Panc1 (cell line): ENCODE data around the gene LRRC39.

Source experiments
- POLR2AphosphoS5 ChIP-seq: IDR thresholded peaks from 2 replicates; pipeline ENCODE4 v1.6.1; 2012; ENCODE audit warnings: mild to moderate bottlenecking, low read depth, low read length, moderate library complexity
- TF ChIP-seq, protein P1 (sequence below): fragments of 450-650 bp; IDR thresholded peaks from 2 replicates; pipeline ENCODE4 v1.5.1; 2017; ENCODE audit warnings: mild to moderate bottlenecking
- TF ChIP-seq, protein P2 (sequence below), 2 experiments: IDR thresholded peaks; 2 replicates each; pipeline ENCODE4 v1.6.1; 2011 to 2012; ENCODE audit warnings: low read depth in 2 of 2, control low read depth in 1 of 2, low read length in 1 of 2, mild to moderate bottlenecking in 1 of 2, moderate library complexity in 1 of 2; ENCODE audit not compliant: insufficient read depth in 1 of 2

DNA sequence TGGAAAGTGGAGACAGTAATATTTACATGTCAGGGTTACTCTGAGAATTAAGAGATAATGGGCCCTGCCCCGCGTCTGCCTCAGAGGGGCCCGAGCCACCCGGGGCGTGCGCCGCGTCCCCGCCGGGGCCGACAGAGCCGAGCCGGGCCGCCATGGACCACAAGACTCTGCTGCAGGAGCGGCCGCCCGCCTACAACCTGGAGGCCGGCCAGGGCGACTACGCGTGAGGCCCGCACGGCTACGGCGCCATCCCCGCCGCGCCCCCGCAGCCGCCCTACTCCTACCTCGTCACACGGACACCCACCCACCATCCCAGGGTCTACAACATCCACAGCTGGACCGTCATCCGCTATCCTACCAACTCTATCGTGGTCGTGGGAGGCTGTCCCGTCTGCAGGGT is 35.1 kb upstream of the LRRC39 start:
- TF ChIP-seq, protein P1, sequence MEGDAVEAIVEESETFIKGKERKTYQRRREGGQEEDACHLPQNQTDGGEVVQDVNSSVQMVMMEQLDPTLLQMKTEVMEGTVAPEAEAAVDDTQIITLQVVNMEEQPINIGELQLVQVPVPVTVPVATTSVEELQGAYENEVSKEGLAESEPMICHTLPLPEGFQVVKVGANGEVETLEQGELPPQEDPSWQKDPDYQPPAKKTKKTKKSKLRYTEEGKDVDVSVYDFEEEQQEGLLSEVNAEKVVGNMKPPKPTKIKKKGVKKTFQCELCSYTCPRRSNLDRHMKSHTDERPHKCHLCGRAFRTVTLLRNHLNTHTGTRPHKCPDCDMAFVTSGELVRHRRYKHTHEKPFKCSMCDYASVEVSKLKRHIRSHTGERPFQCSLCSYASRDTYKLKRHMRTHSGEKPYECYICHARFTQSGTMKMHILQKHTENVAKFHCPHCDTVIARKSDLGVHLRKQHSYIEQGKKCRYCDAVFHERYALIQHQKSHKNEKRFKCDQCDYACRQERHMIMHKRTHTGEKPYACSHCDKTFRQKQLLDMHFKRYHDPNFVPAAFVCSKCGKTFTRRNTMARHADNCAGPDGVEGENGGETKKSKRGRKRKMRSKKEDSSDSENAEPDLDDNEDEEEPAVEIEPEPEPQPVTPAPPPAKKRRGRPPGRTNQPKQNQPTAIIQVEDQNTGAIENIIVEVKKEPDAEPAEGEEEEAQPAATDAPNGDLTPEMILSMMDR = no peak
- TF ChIP-seq POLR2AphosphoS5 = no peak
- TF ChIP-seq, protein P2, sequence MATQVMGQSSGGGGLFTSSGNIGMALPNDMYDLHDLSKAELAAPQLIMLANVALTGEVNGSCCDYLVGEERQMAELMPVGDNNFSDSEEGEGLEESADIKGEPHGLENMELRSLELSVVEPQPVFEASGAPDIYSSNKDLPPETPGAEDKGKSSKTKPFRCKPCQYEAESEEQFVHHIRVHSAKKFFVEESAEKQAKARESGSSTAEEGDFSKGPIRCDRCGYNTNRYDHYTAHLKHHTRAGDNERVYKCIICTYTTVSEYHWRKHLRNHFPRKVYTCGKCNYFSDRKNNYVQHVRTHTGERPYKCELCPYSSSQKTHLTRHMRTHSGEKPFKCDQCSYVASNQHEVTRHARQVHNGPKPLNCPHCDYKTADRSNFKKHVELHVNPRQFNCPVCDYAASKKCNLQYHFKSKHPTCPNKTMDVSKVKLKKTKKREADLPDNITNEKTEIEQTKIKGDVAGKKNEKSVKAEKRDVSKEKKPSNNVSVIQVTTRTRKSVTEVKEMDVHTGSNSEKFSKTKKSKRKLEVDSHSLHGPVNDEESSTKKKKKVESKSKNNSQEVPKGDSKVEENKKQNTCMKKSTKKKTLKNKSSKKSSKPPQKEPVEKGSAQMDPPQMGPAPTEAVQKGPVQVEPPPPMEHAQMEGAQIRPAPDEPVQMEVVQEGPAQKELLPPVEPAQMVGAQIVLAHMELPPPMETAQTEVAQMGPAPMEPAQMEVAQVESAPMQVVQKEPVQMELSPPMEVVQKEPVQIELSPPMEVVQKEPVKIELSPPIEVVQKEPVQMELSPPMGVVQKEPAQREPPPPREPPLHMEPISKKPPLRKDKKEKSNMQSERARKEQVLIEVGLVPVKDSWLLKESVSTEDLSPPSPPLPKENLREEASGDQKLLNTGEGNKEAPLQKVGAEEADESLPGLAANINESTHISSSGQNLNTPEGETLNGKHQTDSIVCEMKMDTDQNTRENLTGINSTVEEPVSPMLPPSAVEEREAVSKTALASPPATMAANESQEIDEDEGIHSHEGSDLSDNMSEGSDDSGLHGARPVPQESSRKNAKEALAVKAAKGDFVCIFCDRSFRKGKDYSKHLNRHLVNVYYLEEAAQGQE (IDR thresholded peaks at IDR 0.05; ENCODE audit: insufficient read depth in 1 of 2, low read depth in 2 of 2, low read length in 1 of 2) = no peak
